OCI-M2 (cell line): ENCODE measurements around the gene ZNF554.

Experiments used
- DNase-seq: peaks from one replicate; lab custom pipeline; 2025; ENCODE audit not compliant: unreplicated experiment; lab: John Stamatoyannopoulos, UW

ZNF554 gene

GRCh38 chr19:2819540-2820111, at the start of gene ZNF554:
Gene ZNF554 (plus strand): TSS chr19:2819868. CDS start chr19:2820072, 204 bp downstream.
- peak; percentile 79 for DNase-seq

GRCh38 chr19:2770055-2771013, 49.3 kb upstream of the ZNF554 start:
- DNase-seq = no peak

GRCh38 chr19:2771786-2772674, 47.6 kb upstream of the ZNF554 start:
- DNase-seq = no peak

- no peak for DNase-seq
These were observed 45.5 kb upstream of the ZNF554 start for GRCh38 chr19:2774083-2774679.

- no peak for DNase-seq
These were observed 44.6 kb upstream of the ZNF554 start for GRCh38 chr19:2774953-2775555.

GRCh38 chr19:2775556-2776430, 43.9 kb upstream of the ZNF554 start:
- no peak for DNase-seq

- DNase-seq = no peak
These were observed 41.5 kb upstream of the ZNF554 start for GRCh38 chr19:2777952-2778683.

GRCh38 chr19:2779121-2779740, 40.4 kb upstream of the ZNF554 start:
- no peak for DNase-seq

- no peak for DNase-seq
These were observed 39.4 kb upstream of the ZNF554 start for GRCh38 chr19:2780284-2780683.

GRCh38 chr19:2782329-2782935, 37.2 kb upstream of the ZNF554 start:
- no peak for DNase-seq

GRCh38 chr19:2782936-2783780, 36.5 kb upstream of the ZNF554 start, which contains the start of gene SGTA:
Gene SGTA (minus strand): TSS chr19:2783273. CDS start chr19:2769068, 14,205 bp downstream.
- DNase-seq = peak; percentile 92

- no peak for DNase-seq
These were observed 35.9 kb upstream of the ZNF554 start for GRCh38 chr19:2783781-2784145.

- peak; percentile 91 for DNase-seq
These were observed 34.2 kb upstream of the ZNF554 start, which contains the start of gene THOP1 for GRCh38 chr19:2785244-2785997. Gene THOP1 (plus strand): TSS chr19:2785503. CDS start chr19:2785663, 160 bp downstream.

- DNase-seq = no peak
These were observed 32.6 kb upstream of the ZNF554 start for GRCh38 chr19:2787115-2787514.

GRCh38 chr19:2788237-2788636, 31.4 kb upstream of the ZNF554 start:
- DNase-seq = no peak

GRCh38 chr19:2790194-2790556, 29.5 kb upstream of the ZNF554 start:
- no peak for DNase-seq
